Right lobe of liver (tissue), 6 donors: ENCODE results near the gene UNC93B1. TPM values are rescaled to one million over a fixed set of nuclear protein-coding genes. Genes with fewer than 3 reads are reported as not detected.

ENCODE experiments used
- ATAC-seq, 4 donors: fragments of 200-7000 bp; cut with Tn5 transposase; one replicate each; pipeline ENCODE4 v1.9.1; 2020; ENCODE audit warnings: mild to moderate bottlenecking in 4 of 4, moderate library complexity in 4 of 4
- DNase-seq, 3 donors: peaks; one replicate each; pipeline ENCODE4 v3.0.0-alpha.2; 2020
- H3K27ac ChIP-seq, 3 donors: fragments of 200-600 bp; one replicate each; pipeline ENCODE4 v1.8.0; 2022
- H3K27me3 ChIP-seq, 2 donors: fragments of 200-600 bp; one replicate each; pipeline ENCODE4 v1.8.0; 2022
- H3K36me3 ChIP-seq, 4 donors: fragments of 200-600 bp; sonication (generic) in 1 of 4; one replicate each; pipeline versions ENCODE4 v1.5.1 to v1.8.0; 2017 to 2022; ENCODE audit warnings: control low read depth in 1 of 4
- H3K4me1 ChIP-seq, 4 donors: fragments of 200-600 bp; sonication (generic) in 1 of 4; one replicate each; pipeline versions ENCODE4 v1.5.1 to v1.8.0; 2017 to 2022; ENCODE audit warnings: control low read depth in 1 of 4
- H3K4me3 ChIP-seq, 3 donors: fragments of 200-600 bp; one replicate each; pipeline ENCODE4 v1.8.0; 2022
- H3K9me3 ChIP-seq, 4 donors: fragments of 200-600 bp; sonication (generic) in 1 of 4; one replicate each; pipeline versions ENCODE4 v1.5.1 to v1.8.0; 2017 to 2022; ENCODE audit warnings: control low read depth in 1 of 4
- CTCF ChIP-seq, 4 donors: fragments of 200-600 bp in 3 of 4; fragments of 450-650 bp in 1 of 4; IDR thresholded peaks; one replicate each; pipeline versions ENCODE4 v1.5.1 to v1.8.0; 2016 to 2022; ENCODE audit warnings: antibody characterized with exemption in 4 of 4, mild to moderate bottlenecking in 2 of 4
- POLR2A ChIP-seq: fragments of 450-650 bp; IDR thresholded peaks from one replicate; pipeline ENCODE4 v1.6.1; 2017; ENCODE audit warnings: antibody characterized with exemption, mild to moderate bottlenecking
- WGBS: methylation state at CpG from one replicate; pipeline ENCODE4 v1.1.6; 2018; ENCODE audit warnings: low coverage, low lambda C conversion rate; ENCODE audit not compliant: insufficient coverage; ENCODE audit errors: missing lambda C conversion rate; 5-methylcytosine and 5-hydroxymethylcytosine counted together
- intact Hi-C, 2 donors: fragments of 100-400 bp; cut with DNase I; formaldehyde crosslinking; loops; one replicate each; pipeline versions ENCODE4 v1.11.2 to v1.14.1; 2022
- total RNA-seq, 6 experiments: library from RNA; depleted of rRNA in 2 of 6; stranded (reverse); fragments of >200 nt in 2 of 6; fragmentation: NEBNext Ultra II Directional in 3 of 6; extraction: Animal tissue kit (Norgen Biotek cat#: 25700) in 3 of 6; gene quantifications; one replicate each; pipeline versions ENCODE4 v1.1.0 to v1.2.4, GENCODE V29; 2016 to 2023
- donor health status: DM: no; HTN: yes; CAD: no.
- donor health status: DM: no; HTN: no; CAD: no.
- donor health status: DM: no; HTN: no; CAD: no.
- donor health status: DM: no; HTN: yes; CAD: no.
- donor health status: DM: no; HTN: yes; CAD: no.

The UNC93B1 gene
- total RNA-seq, 6 experiments from 2014 or later: 13.3 to 21.4 (median 17.9) TPM

GRCh38 chr11:68013611-68014156 is 9.8 kb upstream of the UNC93B1 start:
- TF ChIP-seq POLR2A: no peak
- TF ChIP-seq CTCF (IDR thresholded peaks at IDR 0.05): no peak
- no peaks in the 10 kb centered on the region for H3K27me3 ChIP-seq
- H3K4me3 ChIP-seq: no peak overlapping the region
- no peaks in the 10 kb centered on the region for H3K9me3 ChIP-seq
- H3K36me3 ChIP-seq: no peaks in the 10 kb centered on the region
- WGBS: 60% methylated on average over 1 of the region's 14 CpGs
- peaks cover 0 to 24% (median 6%) of the 10 kb centered on the region in 4 donors for H3K4me1 ChIP-seq
- DNase-seq: no peak
- H3K27ac ChIP-seq: no peak overlapping the region
- no peak for ATAC-seq
- intact Hi-C loops: no loop called here

- TF ChIP-seq POLR2A: no peak
- TF ChIP-seq CTCF (IDR thresholded peaks at IDR 0.05): no peak
- Histone ChIP-seq H3K9me3 (no peaks in the 10 kb centered on the region), H3K27ac (no peak overlapping the region), H3K4me1 (peaks cover 0 to 24% (median 6%) of the 10 kb centered on the region in 4 donors), H3K36me3 (no peaks in the 10 kb centered on the region), H3K4me3 (no peak overlapping the region), H3K27me3 (no peaks in the 10 kb centered on the region)
- DNase-seq (no peak), ATAC-seq (no peak)
- whole genome bisulfite sequencing: 64% methylated on average over 9 of the region's 16 CpGs
- intact Hi-C loops: no loop called here
Observed at GRCh38 chr11:68012843-68013610, 9.1 kb upstream of the UNC93B1 start.

- Histone ChIP-seq H3K4me1 (peaks cover 0 to 22% (median 6%) of the 10 kb centered on the region in 4 donors), H3K9me3 (no peaks in the 10 kb centered on the region), H3K27ac (no peak overlapping the region), H3K36me3 (no peaks in the 10 kb centered on the region), H3K27me3 (no peaks in the 10 kb centered on the region), H3K4me3 (no peak overlapping the region)
- DNase-seq (no peak), ATAC-seq (no peak)
- TF ChIP-seq CTCF (IDR thresholded peaks at IDR 0.05) (no peak), POLR2A (no peak)
- 79% methylated on average over 2 of the region's 17 CpGs for WGBS
- intact Hi-C loops: no loop called here
Observed at GRCh38 chr11:68012044-68012842, 8.3 kb upstream of the UNC93B1 start.

- H3K9me3 ChIP-seq: no peaks in the 10 kb centered on the region
- intact Hi-C loops: no loop called here
- DNase-seq: no peak
- no peaks in the 10 kb centered on the region for H3K36me3 ChIP-seq
- peak overlapping the region in 1 of 3 donors; percentile 28 for H3K4me3 ChIP-seq
- peaks cover 0 to 17% (median 6%) of the 10 kb centered on the region in 4 donors for H3K4me1 ChIP-seq
- no peak for ATAC-seq
- no peak for TF ChIP-seq POLR2A
- TF ChIP-seq CTCF (IDR thresholded peaks at IDR 0.05): no peak
- H3K27me3 ChIP-seq: no peaks in the 10 kb centered on the region
- H3K27ac ChIP-seq: peak overlapping the region; percentile 56 to 83 (median 69)
- WGBS: 54% methylated on average over 11 of the region's 16 CpGs
Observed at GRCh38 chr11:68011051-68011943, 7.4 kb upstream of the UNC93B1 start.
